IPS-20b (cell line): ENCODE measurements around the gene EXOC4.

Source experiments
- H3K27ac ChIP-seq: one replicate; pipeline ENCODE4 v1.5.1; 2013; ENCODE audit warnings: low read length
- H3K27me3 ChIP-seq: 2 replicates; pipeline ENCODE4 v1.6.1; 2013; ENCODE audit warnings: mild to moderate bottlenecking, low read length, inconsistent platforms; ENCODE audit not compliant: insufficient read depth
- H3K36me3 ChIP-seq: 2 replicates; pipeline ENCODE4 v1.6.1; 2013; ENCODE audit warnings: low read depth, mild to moderate bottlenecking, inconsistent platforms, low read length, moderate library complexity; ENCODE audit not compliant: insufficient read depth
- H3K4me1 ChIP-seq: 2 replicates; pipeline ENCODE4 v1.6.1; 2013; ENCODE audit warnings: mild to moderate bottlenecking, control low read depth, inconsistent platforms, low read length, moderate library complexity; ENCODE audit not compliant: insufficient read depth
- H3K4me3 ChIP-seq: 2 replicates; pipeline ENCODE4 v1.5.1; 2013; ENCODE audit warnings: mild to moderate bottlenecking, low read length, inconsistent platforms
- H3K9ac ChIP-seq: 2 replicates; pipeline ENCODE4 v1.6.1; 2013; ENCODE audit warnings: low read depth, mild to moderate bottlenecking, inconsistent platforms, low read length, moderate library complexity
- H3K9me3 ChIP-seq: 2 replicates; pipeline ENCODE4 v1.6.1; 2013; ENCODE audit warnings: mild to moderate bottlenecking, low read depth, low read length, inconsistent platforms; ENCODE audit not compliant: insufficient read depth

Gene EXOC4

GRCh38 chr7:133830081-133830480, 577.2 kb downstream of the EXOC4 start:
- no peaks in the 10 kb centered on the region; the same call in 1 of the 2 replicates for H3K9me3 ChIP-seq
- H3K9ac ChIP-seq: no peak overlapping the region
- H3K27me3 ChIP-seq: no peaks in the 10 kb centered on the region
- H3K36me3 ChIP-seq: no peaks in the 10 kb centered on the region
- H3K4me1 ChIP-seq: no peaks in the 10 kb centered on the region; the same call in 1 of the 2 replicates
- H3K27ac ChIP-seq: no peak overlapping the region
- no peak overlapping the region for H3K4me3 ChIP-seq

GRCh38 chr7:133836666-133837065, 583.8 kb downstream of the EXOC4 start:
- no peaks in the 10 kb centered on the region; the same call in none of the 2 replicates for H3K4me1 ChIP-seq
- H3K9me3 ChIP-seq: no peaks in the 10 kb centered on the region
- H3K27me3 ChIP-seq: no peaks in the 10 kb centered on the region
- H3K27ac ChIP-seq: no peak overlapping the region
- no peak overlapping the region for H3K9ac ChIP-seq
- no peaks in the 10 kb centered on the region for H3K36me3 ChIP-seq
- H3K4me3 ChIP-seq: no peak overlapping the region

- Histone ChIP-seq H3K27ac (no peak overlapping the region), H3K36me3 (no peaks in the 10 kb centered on the region), H3K4me1 (no peaks in the 10 kb centered on the region; the same call in none of the 2 replicates), H3K9me3 (no peaks in the 10 kb centered on the region), H3K27me3 (no peaks in the 10 kb centered on the region), H3K4me3 (no peak overlapping the region), H3K9ac (no peak overlapping the region)
These were observed 584.3 kb downstream of the EXOC4 start for GRCh38 chr7:133837224-133837623.

GRCh38 chr7:133839121-133839520, 586.2 kb downstream of the EXOC4 start:
- H3K4me1 ChIP-seq: no peaks in the 10 kb centered on the region; the same call in none of the 2 replicates
- no peaks in the 10 kb centered on the region for H3K9me3 ChIP-seq
- H3K4me3 ChIP-seq: no peak overlapping the region
- H3K27me3 ChIP-seq: no peaks in the 10 kb centered on the region
- no peaks in the 10 kb centered on the region for H3K36me3 ChIP-seq
- no peak overlapping the region for H3K9ac ChIP-seq
- no peak overlapping the region for H3K27ac ChIP-seq

- no peak overlapping the region for H3K4me3 ChIP-seq
- H3K27ac ChIP-seq: no peak overlapping the region
- no peaks in the 10 kb centered on the region for H3K27me3 ChIP-seq
- H3K9me3 ChIP-seq: no peaks in the 10 kb centered on the region
- no peak overlapping the region for H3K9ac ChIP-seq
- H3K4me1 ChIP-seq: peaks cover 5% of the 10 kb centered on the region
- H3K36me3 ChIP-seq: no peaks in the 10 kb centered on the region
These were observed 590.5 kb downstream of the EXOC4 start for GRCh38 chr7:133843341-133843740.

GRCh38 chr7:133845005-133845404, 592.1 kb downstream of the EXOC4 start:
- Histone ChIP-seq H3K27ac (no peak overlapping the region), H3K27me3 (no peaks in the 10 kb centered on the region), H3K9me3 (no peaks in the 10 kb centered on the region), H3K9ac (no peak overlapping the region), H3K4me1 (peaks cover 5% of the 10 kb centered on the region), H3K4me3 (no peak overlapping the region), H3K36me3 (no peaks in the 10 kb centered on the region)

- H3K9me3 ChIP-seq: no peaks in the 10 kb centered on the region
- no peaks in the 10 kb centered on the region for H3K36me3 ChIP-seq
- H3K27me3 ChIP-seq: no peaks in the 10 kb centered on the region
- H3K4me3 ChIP-seq: no peak overlapping the region
- H3K9ac ChIP-seq: no peak overlapping the region
- peaks cover 5% of the 10 kb centered on the region for H3K4me1 ChIP-seq
- H3K27ac ChIP-seq: no peak overlapping the region
These were observed 593.5 kb downstream of the EXOC4 start for GRCh38 chr7:133846203-133846945.

- Histone ChIP-seq H3K27me3 (no peaks in the 10 kb centered on the region), H3K36me3 (no peaks in the 10 kb centered on the region), H3K4me3 (no peak overlapping the region), H3K27ac (no peak overlapping the region), H3K4me1 (peaks cover 5% of the 10 kb centered on the region), H3K9ac (no peak overlapping the region), H3K9me3 (no peaks in the 10 kb centered on the region)
These were observed 597.8 kb downstream of the EXOC4 start for GRCh38 chr7:133850497-133851280.

GRCh38 chr7:133851411-133851810, 598.5 kb downstream of the EXOC4 start:
- no peak overlapping the region for H3K4me3 ChIP-seq
- peaks cover under 1% of the 10 kb centered on the region for H3K4me1 ChIP-seq
- H3K9me3 ChIP-seq: no peaks in the 10 kb centered on the region
- no peak overlapping the region for H3K9ac ChIP-seq
- H3K36me3 ChIP-seq: no peaks in the 10 kb centered on the region
- H3K27me3 ChIP-seq: no peaks in the 10 kb centered on the region
- no peak overlapping the region for H3K27ac ChIP-seq

- Histone ChIP-seq H3K4me1 (no peaks in the 10 kb centered on the region; the same call in 1 of the 2 replicates), H3K4me3 (no peak overlapping the region), H3K27me3 (no peaks in the 10 kb centered on the region), H3K36me3 (no peaks in the 10 kb centered on the region), H3K9ac (no peak overlapping the region), H3K27ac (no peak overlapping the region), H3K9me3 (peaks cover 4% of the 10 kb centered on the region)
These were observed 600.9 kb downstream of the EXOC4 start for GRCh38 chr7:133853706-133854276.

- Histone ChIP-seq H3K4me3 (no peak overlapping the region), H3K27ac (no peak overlapping the region)
These were observed 601.9 kb downstream of the EXOC4 start for GRCh38 chr7:133854739-133855138.

More at GRCh38 chr7:133854739-133855138, 601.9 kb downstream of the EXOC4 start:
- H3K9me3 ChIP-seq: peaks cover 4% of the 10 kb centered on the region
- H3K27me3 ChIP-seq: no peaks in the 10 kb centered on the region
- H3K4me1 ChIP-seq: peaks cover 9% of the 10 kb centered on the region
- H3K9ac ChIP-seq: no peak overlapping the region
- no peaks in the 10 kb centered on the region for H3K36me3 ChIP-seq
